Sigmoid colon (tissue), 3 donors: ENCODE results near the gene MAML1.

Experiments
- CTCF ChIP-seq, 4 experiments: fragments of 450-650 bp in 3 of 4; fragments of 200-600 bp in 1 of 4; IDR thresholded peaks; one replicate each; pipeline ENCODE4 v1.5.1; 2016 to 2019; ENCODE audit warnings: antibody characterized with exemption in 4 of 4, mild to moderate bottlenecking in 3 of 4, moderate library complexity in 2 of 4
- POLR2A ChIP-seq, 2 donors: fragments of 450-650 bp; IDR thresholded peaks; one replicate each; pipeline ENCODE4 v1.6.1; 2016; ENCODE audit warnings: antibody characterized with exemption in 2 of 2, mild to moderate bottlenecking in 2 of 2, moderate library complexity in 2 of 2

- TF ChIP-seq POLR2A (IDR thresholded peaks at IDR 0.05) (no peak), CTCF (IDR thresholded peaks at IDR 0.05) (no peak)
Measured at GRCh38 chr5:179804555-179804947, 71.9 kb downstream of the MAML1 start.
